Aorta (tissue), 5 donors: ENCODE data around the gene DNAH8. TPM values are rescaled to one million over a fixed set of nuclear protein-coding genes. Genes with fewer than 3 reads are reported as not detected.
"Not testable (repeated sequence)": the region's sequence is repeated elsewhere in the genome, so short reads cannot be mapped to it uniquely, and the experiment has no call there.

ENCODE experiments used
- ATAC-seq: fragments of 200-7000 bp; cut with Tn5 transposase; one replicate; pipeline ENCODE4 v1.9.1; 2022; ENCODE audit warnings: moderate library complexity; ENCODE audit not compliant: low FRiP score
- DNase-seq, 2 donors: peaks; one replicate each; pipeline ENCODE4 v3.0.0-alpha.2; 2020
- H3K27ac ChIP-seq, 2 donors: one replicate each; pipeline ENCODE4 v1.5.1; 2013; ENCODE audit warnings: low read length in 2 of 2, mild to moderate bottlenecking in 2 of 2, moderate library complexity in 2 of 2, control low read depth in 1 of 2, inconsistent platforms in 1 of 2, low read depth in 1 of 2
- H3K27me3 ChIP-seq, 2 donors: one replicate each; pipeline ENCODE4 v1.6.1; 2013; ENCODE audit warnings: control low read depth in 1 of 2, low read length in 1 of 2, mild to moderate bottlenecking in 1 of 2, moderate library complexity in 1 of 2; ENCODE audit not compliant: insufficient read depth in 2 of 2, control insufficient read depth in 1 of 2
- H3K36me3 ChIP-seq, 2 donors: one replicate each; pipeline ENCODE4 v1.6.1; 2013; ENCODE audit warnings: control low read depth in 1 of 2, low read length in 1 of 2, mild to moderate bottlenecking in 1 of 2; ENCODE audit not compliant: insufficient read depth in 2 of 2, control insufficient read depth in 1 of 2
- H3K4me1 ChIP-seq, 2 donors: one replicate each; pipeline ENCODE4 v1.6.1; 2013; ENCODE audit warnings: low read length in 2 of 2, control low read depth in 1 of 2, mild to moderate bottlenecking in 1 of 2, moderate library complexity in 1 of 2; ENCODE audit not compliant: insufficient read depth in 2 of 2, control insufficient read depth in 1 of 2
- H3K4me3 ChIP-seq, 2 donors: one replicate each; pipeline ENCODE4 v1.5.1; 2013; ENCODE audit warnings: low read length in 2 of 2, control low read depth in 1 of 2, mild to moderate bottlenecking in 1 of 2
- H3K9me3 ChIP-seq: one replicate; pipeline ENCODE4 v1.6.1; 2013; ENCODE audit warnings: mild to moderate bottlenecking, low read length; ENCODE audit not compliant: control insufficient read depth
- WGBS, 2 donors: extraction: QIAGEN DNeasy Blood & Tissue Kit; methylation state at CpG; one replicate each; pipeline ENCODE4 v1.1.7; 2013; 5-methylcytosine and 5-hydroxymethylcytosine counted together
- intact Hi-C, 2 donors: fragments of 100-400 bp; cut with DNase I; formaldehyde crosslinking; loops; one replicate each; pipeline versions ENCODE4 v1.14.2 to v1.15.0; 2022
- polyA plus RNA-seq, 2 donors: library from polyadenylated mRNA; stranded (reverse); fragments of 200-250 nt; gene quantifications; one replicate each; pipeline ENCODE4 v1.2.3, GENCODE V29; 2013
- total RNA-seq, 2 donors: library from RNA; stranded (reverse); fragmentation: NEBNext Ultra II Directional; extraction: Animal tissue kit (Norgen Biotek cat#: 25700); gene quantifications; one replicate each; pipeline ENCODE4 v1.2.1, GENCODE V29; 2021
- donor health status: healthy with polysubstance abuse.
- donor health status: Bipolar disorder and iron deficiency.
- donor health status: DM: no; HTN: no; CAD: no.
- donor health status: DM: no; HTN: no; CAD: no.
- donor health status: DM: yes; HTN: yes; CAD: no.

The DNAH8 gene
- total and polyA plus RNA-seq, 4 donors = under 0.01 to 0.03 (median 0.03) TPM; not detected in 1

DNA sequence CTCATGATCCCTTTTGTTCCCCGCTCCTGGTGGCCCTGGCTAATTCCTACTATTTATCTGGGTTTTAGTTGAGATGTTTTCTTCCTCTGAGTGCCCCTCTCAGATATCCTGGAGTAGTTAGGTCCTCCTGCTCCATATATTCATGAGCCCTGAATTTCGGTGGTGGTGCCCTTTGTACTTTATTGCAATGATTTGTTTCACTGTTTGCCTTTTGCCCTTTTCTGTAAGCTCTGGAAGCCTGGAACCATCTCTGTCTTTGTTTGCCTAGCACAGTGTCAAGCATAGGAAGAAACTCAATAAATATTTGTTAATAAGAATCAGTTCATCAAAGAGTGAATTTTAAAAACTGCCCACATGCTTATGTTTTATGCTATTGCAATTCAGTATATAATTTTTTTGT, 144.9 kb downstream of the DNAH8 start:
- no peaks in the 10 kb centered on the region for H3K4me1 ChIP-seq
- intact Hi-C loops = no loop called here
- no peak overlapping the region for H3K4me3 ChIP-seq
- no peaks in the 10 kb centered on the region for H3K27me3 ChIP-seq
- ATAC-seq (no peak), DNase-seq (no peak)
- 80 to 83% methylated on average over 2 of the region's 2 CpGs for WGBS, 2 donors
- no peak overlapping the region for H3K27ac ChIP-seq
- no peaks in the 10 kb centered on the region for H3K36me3 ChIP-seq
- H3K9me3 ChIP-seq = no peaks in the 10 kb centered on the region

- WGBS, 2 donors = 92 to 94% methylated on average over 4 of the region's 4 CpGs
- no peaks in the 10 kb centered on the region for H3K4me1 ChIP-seq
Observed at GRCh38 chr6:38861926-38862401, 146.9 kb downstream of the DNAH8 start.

DNA sequence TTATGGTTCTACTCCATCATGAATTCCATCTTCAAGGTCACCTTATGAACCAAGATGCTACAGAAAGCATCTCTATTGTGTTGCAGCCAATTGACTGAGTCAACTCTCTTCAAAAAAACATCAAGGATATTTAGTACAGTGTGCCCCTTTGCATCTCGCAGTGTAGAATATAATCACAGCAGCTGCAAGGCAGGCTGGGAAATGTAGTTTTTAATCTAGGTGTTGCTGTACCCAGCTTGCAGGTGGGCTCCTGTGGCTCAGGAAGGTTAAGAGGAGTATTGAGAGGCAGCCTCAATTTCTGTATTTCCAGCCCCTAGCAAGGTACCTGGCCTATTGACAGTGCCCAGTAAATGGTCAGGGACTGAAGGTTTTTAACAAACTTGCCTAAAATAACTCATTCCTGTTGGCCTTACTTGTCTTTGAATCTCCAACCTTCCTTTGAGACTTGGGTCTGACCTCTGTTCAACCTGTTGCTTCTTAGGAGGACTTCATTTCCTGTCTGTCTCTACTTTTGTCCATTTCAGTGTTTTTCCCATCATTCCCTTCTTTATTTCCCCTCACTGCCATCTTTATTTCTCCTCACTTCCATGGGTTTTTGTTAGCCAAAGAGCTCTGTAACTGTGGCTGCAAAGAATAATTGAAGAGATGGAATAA, 150.5 kb downstream of the DNAH8 start:
- WGBS, 2 donors = 35 to 49% methylated on average over 1 of the region's 1 CpG
- Histone ChIP-seq H3K9me3 (no peaks in the 10 kb centered on the region), H3K4me3 (no peak overlapping the region), H3K27me3 (peaks cover 0 to 3% of the 10 kb centered on the region in 2 donors), H3K36me3 (no peaks in the 10 kb centered on the region), H3K4me1 (no peaks in the 10 kb centered on the region), H3K27ac (no peak overlapping the region)
- DNase-seq = no peak
- intact Hi-C loops = no loop called here
- ATAC-seq = no peak

More at GRCh38 chr6:38861926-38862401, 146.9 kb downstream of the DNAH8 start:
- no peak overlapping the region for H3K4me3 ChIP-seq
- intact Hi-C loops = no loop called here
- H3K27ac ChIP-seq = no peak overlapping the region
- no peak for DNase-seq
- no peaks in the 10 kb centered on the region for H3K36me3 ChIP-seq
- H3K27me3 ChIP-seq = no peaks in the 10 kb centered on the region
- ATAC-seq = no peak
- H3K9me3 ChIP-seq = no peaks in the 10 kb centered on the region

DNA sequence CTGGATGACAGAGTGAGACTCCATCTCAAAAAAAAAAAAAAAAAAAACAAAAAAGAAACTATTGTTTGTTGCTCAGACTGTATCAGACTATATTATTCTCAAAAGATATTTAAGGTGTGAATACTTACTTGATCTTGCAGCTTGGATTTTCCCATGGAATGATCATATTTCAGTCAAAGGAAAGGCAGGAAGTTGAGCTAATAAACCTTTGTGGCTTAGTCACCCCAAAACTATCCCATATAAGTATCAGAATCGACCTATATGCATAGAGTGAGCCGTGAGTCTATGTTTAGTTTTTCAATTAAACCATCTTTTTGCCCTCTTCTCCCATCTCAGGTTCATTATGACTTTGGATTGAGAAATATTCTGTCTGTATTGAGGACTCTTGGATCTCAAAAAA, 152.6 kb downstream of the DNAH8 start:
- Histone ChIP-seq H3K4me1 (no peaks in the 10 kb centered on the region), H3K9me3 (no peaks in the 10 kb centered on the region), H3K36me3 (no peaks in the 10 kb centered on the region), H3K27ac (no peak overlapping the region), H3K4me3 (no peak overlapping the region), H3K27me3 (peaks cover 0 to 3% of the 10 kb centered on the region in 2 donors)
- intact Hi-C loops = no loop called here
- 67 to 72% methylated on average over 2 of the region's 2 CpGs for WGBS, 2 donors
- ATAC-seq = no peak
- DNase-seq = no peak

GRCh38 chr6:38871741-38872568, 156.8 kb downstream of the DNAH8 start:
- DNase-seq (no peak), ATAC-seq (no peak)
- H3K9me3 ChIP-seq = peaks cover 1% of the 10 kb centered on the region
- no peaks in the 10 kb centered on the region for H3K4me1 ChIP-seq
- no peak overlapping the region for H3K4me3 ChIP-seq
- no peaks in the 10 kb centered on the region for H3K36me3 ChIP-seq
- H3K27me3 ChIP-seq = peaks cover 0 to 4% of the 10 kb centered on the region in 2 donors
- no peak overlapping the region for H3K27ac ChIP-seq
- 35 to 36% methylated on average over 15 of the region's 15 CpGs for WGBS, 2 donors
- intact Hi-C loops = loop anchor here in 1 of 2 donors (10.0 kb wide), 1 partner anchor 433 kb away; no protein-coding TSS in a partner anchor

GRCh38 chr6:38873001-38873400, 157.9 kb downstream of the DNAH8 start:
- H3K4me3 ChIP-seq = no peak overlapping the region
- intact Hi-C loops = loop anchor here in 1 of 2 donors (10.0 kb wide), 1 partner anchor 432 kb away; no protein-coding TSS in a partner anchor
- ATAC-seq (no peak), DNase-seq (no peak)
- 66 to 70% methylated on average over 6 of the region's 6 CpGs for WGBS, 2 donors
- peaks cover 0 to 3% of the 10 kb centered on the region in 2 donors for H3K27me3 ChIP-seq
- H3K36me3 ChIP-seq = no peaks in the 10 kb centered on the region
- H3K9me3 ChIP-seq = peaks cover 3% of the 10 kb centered on the region
- no peak overlapping the region for H3K27ac ChIP-seq
- H3K4me1 ChIP-seq = no peaks in the 10 kb centered on the region

DNA sequence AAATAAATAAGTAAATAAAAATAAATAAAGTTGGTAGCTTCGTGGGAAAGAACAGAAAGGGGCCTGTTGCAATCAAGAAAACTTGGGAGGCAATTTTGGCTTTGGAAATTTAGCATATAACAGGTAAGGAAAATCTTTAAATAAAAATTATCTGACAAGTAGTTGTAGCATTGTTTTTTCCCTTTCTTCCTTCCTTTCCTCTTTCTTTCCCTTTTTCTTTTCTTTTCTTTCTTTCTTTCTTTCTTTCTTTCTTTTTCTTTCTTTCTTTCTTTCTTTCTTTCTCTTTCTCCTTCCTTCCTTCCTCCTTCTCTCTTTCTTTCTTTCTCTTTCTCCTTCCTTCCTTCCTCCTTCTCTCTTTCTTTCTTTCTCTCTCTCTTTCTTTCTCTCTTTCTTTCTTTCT, 158.7 kb downstream of the DNAH8 start:
- not testable (repeated sequence) for ATAC-seq, H3K27me3 ChIP-seq, H3K27ac ChIP-seq, H3K4me1 ChIP-seq, H3K4me3 ChIP-seq, H3K36me3 ChIP-seq, H3K9me3 ChIP-seq, DNase-seq
- intact Hi-C loops = loop anchor here in 1 of 2 donors (10.0 kb wide), 1 partner anchor 431 kb away; no protein-coding TSS in a partner anchor
- 57 to 69% methylated on average over 1 of the region's 1 CpG for WGBS, 2 donors

- Histone ChIP-seq H3K9me3 (peaks cover 3% of the 10 kb centered on the region), H3K4me3 (no peak overlapping the region), H3K36me3 (no peaks in the 10 kb centered on the region), H3K27ac (no peak overlapping the region), H3K27me3 (peaks cover 0 to 1% of the 10 kb centered on the region in 2 donors), H3K4me1 (no peaks in the 10 kb centered on the region)
- 63 to 69% methylated on average over 7 of the region's 7 CpGs for WGBS, 2 donors
- peak in 1 of 2 donors; percentile 50 for DNase-seq
- intact Hi-C loops = loop anchor here in 1 of 2 donors (10.0 kb wide), 1 partner anchor 428 kb away; no protein-coding TSS in a partner anchor
- ATAC-seq = no peak
Observed at GRCh38 chr6:38876475-38876874, 161.4 kb downstream of the DNAH8 start.
